HEK293 (cell line): Measurements from ENCODE around the gene CSGALNACT2.

Experiments used
- CTCF ChIA-PET: fragments of 350-600 bp; formaldehyde crosslinking; extraction: SDS; loops from one replicate; lab custom pipeline; 2021; ENCODE audit warnings: antibody characterized with exemption; lab: Yijun Ruan, JAX
- POLR2A ChIA-PET: fragments of 300-600 bp; formaldehyde crosslinking; extraction: SDS; loops from one replicate; lab custom pipeline; 2020; ENCODE audit warnings: antibody characterized with exemption, inconsistent platforms; lab: Yijun Ruan, JAX
- H3K27ac ChIP-seq: fragments of 200-500 bp; sonication (Bioruptor generic); 2 replicates; pipeline ENCODE4 v1.5.1; 2014; ENCODE audit warnings: low read depth, low read length, control low read depth, inconsistent platforms; ENCODE audit errors: extremely low read depth
- H3K36me3 ChIP-seq, 2 experiments: fragments of 200-500 bp in 1 of 2; sonication (Bioruptor generic) in 1 of 2; 1 replicate in 1 of 2; 2 replicates in 1 of 2; pipeline ENCODE4 v1.5.1; 2014 to 2017; ENCODE audit warnings: inconsistent platforms in 2 of 2, low read length in 2 of 2; ENCODE audit not compliant: control insufficient read depth in 2 of 2, insufficient read depth in 1 of 2
- H3K4me1 ChIP-seq: fragments of 200-500 bp; sonication (Bioruptor generic); 2 replicates; pipeline ENCODE4 v1.5.1; 2014; ENCODE audit warnings: mild to moderate bottlenecking, low read length, inconsistent platforms; ENCODE audit not compliant: control insufficient read depth, insufficient read depth
- H3K4me3 ChIP-seq: 2 replicates; pipeline ENCODE4 v1.5.1; 2011; ENCODE audit warnings: low read depth, mild to moderate bottlenecking, control low read depth, low read length, moderate library complexity
- H3K9me3 ChIP-seq: fragments of 200-500 bp; sonication (Bioruptor generic); 2 replicates; pipeline ENCODE4 v1.5.1; 2014; ENCODE audit warnings: low read depth, low read length, inconsistent platforms; ENCODE audit not compliant: control insufficient read depth, insufficient read depth
- OVOL3 ChIP-seq: fragments of 450-650 bp; formaldehyde crosslinking; IDR thresholded peaks from 2 replicates; pipeline ENCODE4 v1.5.1; 2016; ENCODE audit warnings: missing biosample characterization, missing genetic modification characterization
- ZNF157 ChIP-seq: fragments of 450-650 bp; formaldehyde crosslinking; IDR thresholded peaks from 2 replicates; pipeline ENCODE4 v1.5.1; 2016; ENCODE audit warnings: missing biosample characterization, missing genetic modification characterization
- ZNF24 ChIP-seq: fragments of 450-650 bp; formaldehyde crosslinking; IDR thresholded peaks from 2 replicates; pipeline ENCODE4 v1.5.1; 2016; ENCODE audit warnings: missing biosample characterization, missing genetic modification characterization
- ZNF366 ChIP-seq: fragments of 450-650 bp; formaldehyde crosslinking; conservative IDR thresholded peaks from 2 replicates; pipeline ENCODE4 v1.5.1; 2016; ENCODE audit warnings: missing biosample characterization, missing genetic modification characterization
- ZNF501 ChIP-seq: fragments of 450-650 bp; formaldehyde crosslinking; IDR thresholded peaks from 2 replicates; pipeline ENCODE4 v1.5.1; 2016; ENCODE audit warnings: missing biosample characterization, missing genetic modification characterization
- ZNF514 ChIP-seq: fragments of 450-650 bp; formaldehyde crosslinking; IDR thresholded peaks from 2 replicates; pipeline ENCODE4 v1.5.1; 2016; ENCODE audit warnings: missing biosample characterization, missing genetic modification characterization
- ZNF529 ChIP-seq: fragments of 450-650 bp; formaldehyde crosslinking; IDR thresholded peaks from 2 replicates; pipeline ENCODE4 v1.5.1; 2017; ENCODE audit warnings: missing genetic modification characterization, missing biosample characterization; ENCODE audit not compliant: insufficient replicate concordance
- ZNF544 ChIP-seq: fragments of 450-650 bp; formaldehyde crosslinking; IDR thresholded peaks from 2 replicates; pipeline ENCODE4 v1.5.0; 2017; ENCODE audit warnings: missing biosample characterization, missing genetic modification characterization
- ZNF561 ChIP-seq: fragments of 450-650 bp; IDR thresholded peaks from 2 replicates; pipeline ENCODE4 v1.5.1; 2018; ENCODE audit warnings: missing biosample characterization, missing genetic modification characterization, borderline replicate concordance
- ZNF624 ChIP-seq: fragments of 450-650 bp; formaldehyde crosslinking; IDR thresholded peaks from 2 replicates; pipeline ENCODE4 v1.5.1; 2017; ENCODE audit warnings: missing biosample characterization, missing genetic modification characterization
- ZNF629 ChIP-seq: fragments of 450-650 bp; formaldehyde crosslinking; IDR thresholded peaks from 2 replicates; pipeline ENCODE4 v1.5.1; 2017; ENCODE audit warnings: missing biosample characterization, missing genetic modification characterization
- ZNF658 ChIP-seq: fragments of 450-650 bp; formaldehyde crosslinking; IDR thresholded peaks from 2 replicates; pipeline ENCODE4; 2016; ENCODE audit warnings: missing biosample characterization, missing genetic modification characterization
- ZNF660 ChIP-seq: fragments of 450-650 bp; IDR thresholded peaks from 2 replicates; pipeline ENCODE4 v1.5.1; 2018; ENCODE audit warnings: missing biosample characterization, mild to moderate bottlenecking, missing genetic modification characterization
- ZNF776 ChIP-seq: fragments of 450-650 bp; formaldehyde crosslinking; IDR thresholded peaks from 2 replicates; pipeline ENCODE4 v1.5.0; 2017; ENCODE audit warnings: missing biosample characterization, missing genetic modification characterization, borderline replicate concordance
- TF ChIP-seq, protein P1 (sequence below): fragments of 450-650 bp; formaldehyde crosslinking; IDR thresholded peaks from 2 replicates; pipeline ENCODE4 v1.5.1; 2017; ENCODE audit warnings: missing biosample characterization, mild to moderate bottlenecking, missing genetic modification characterization, moderate library complexity
- TF ChIP-seq, protein P2 (sequence below): fragments of 450-650 bp; formaldehyde crosslinking; IDR thresholded peaks from 2 replicates; pipeline ENCODE4 v1.5.1; 2016; ENCODE audit warnings: missing biosample characterization, missing genetic modification characterization
- TF ChIP-seq, protein P3 (sequence below): sonication (generic); formaldehyde crosslinking; IDR thresholded peaks from 2 replicates; pipeline ENCODE4 v1.8.1; 2022; ENCODE audit warnings: mild to moderate bottlenecking, moderate library complexity, missing genetic modification reagents

Gene CSGALNACT2

DNA sequence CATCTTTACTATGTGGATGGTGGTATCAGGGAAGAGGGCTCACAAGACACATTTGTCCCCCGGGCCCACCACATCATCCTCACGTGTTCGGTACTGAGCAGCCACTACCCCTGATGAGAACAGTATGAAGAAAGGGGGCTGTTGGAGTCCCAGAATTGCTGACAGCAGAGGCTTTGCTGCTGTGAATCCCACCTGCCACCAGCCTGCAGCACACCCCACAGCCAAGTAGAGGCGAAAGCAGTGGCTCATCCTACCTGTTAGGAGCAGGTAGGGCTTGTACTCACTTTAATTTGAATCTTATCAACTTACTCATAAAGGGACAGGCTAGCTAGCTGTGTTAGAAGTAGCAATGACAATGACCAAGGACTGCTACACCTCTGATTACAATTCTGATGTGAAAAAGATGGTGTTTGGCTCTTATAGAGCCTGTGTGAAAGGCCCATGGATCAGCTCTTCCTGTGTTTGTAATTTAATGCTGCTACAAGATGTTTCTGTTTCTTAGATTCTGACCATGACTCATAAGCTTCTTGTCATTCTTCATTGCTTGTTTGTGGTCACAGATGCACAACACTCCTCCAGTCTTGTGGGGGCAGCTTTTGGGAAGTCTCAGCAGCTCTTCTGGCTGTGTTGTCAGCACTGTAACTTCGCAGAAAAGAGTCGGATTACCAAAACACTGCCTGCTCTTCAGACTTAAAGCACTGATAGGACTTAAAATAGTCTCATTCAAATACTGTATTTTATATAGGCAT, 9.1 kb upstream of the CSGALNACT2 start (continued):
- TF ChIP-seq ZNF501 (tag by site-specific recombination), result no peak
- peak; percentile 23; the same call in 1 of the 2 replicates for TF ChIP-seq ZNF366 (tag by site-specific recombination)
- TF ChIP-seq ZNF660, result 0 out of 2 replicates have a peak, but pooled peaks have one; percentile 46
- TF ChIP-seq ZNF24 (tag by site-specific recombination), result no peak
- no peak for TF ChIP-seq ZNF544
- no peak for TF ChIP-seq ZNF561
- no peak for TF ChIP-seq ZNF514 (tag by site-specific recombination)
- no peak for TF ChIP-seq ZNF624
- no peak for TF ChIP-seq OVOL3 (tag by site-specific recombination)
- TF ChIP-seq ZNF658 (tag by site-specific recombination), result no peak

DNA sequence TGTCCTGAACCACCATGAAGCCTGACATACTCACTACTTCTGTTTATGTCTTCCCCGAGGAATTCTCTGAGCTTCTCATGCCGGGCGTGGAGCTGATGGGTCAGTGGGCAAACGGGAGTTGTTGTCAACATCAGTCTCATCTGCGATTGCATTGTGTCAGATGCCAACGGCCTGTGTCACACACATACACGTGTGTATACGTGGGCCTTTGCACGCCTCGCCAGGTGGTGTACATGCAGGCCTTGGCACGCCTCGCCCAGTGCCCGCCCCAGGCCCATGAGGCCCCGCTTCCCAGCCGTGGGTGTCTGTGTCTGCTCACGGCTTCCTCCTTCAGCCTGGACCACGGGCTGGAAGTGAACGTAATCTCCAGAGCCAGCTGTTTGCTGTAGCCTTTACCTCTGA, 7.5 kb upstream of the CSGALNACT2 start:
- CTCF ChIA-PET, result no interaction called here
- H3K27ac ChIP-seq, result no peak overlapping the region
- POLR2A ChIA-PET, result no interaction called here
- no peaks in the 10 kb centered on the region for H3K36me3 ChIP-seq
- no peaks in the 10 kb centered on the region for H3K9me3 ChIP-seq
- H3K4me3 ChIP-seq, result no peak overlapping the region
- TF ChIP-seq, protein P1, sequence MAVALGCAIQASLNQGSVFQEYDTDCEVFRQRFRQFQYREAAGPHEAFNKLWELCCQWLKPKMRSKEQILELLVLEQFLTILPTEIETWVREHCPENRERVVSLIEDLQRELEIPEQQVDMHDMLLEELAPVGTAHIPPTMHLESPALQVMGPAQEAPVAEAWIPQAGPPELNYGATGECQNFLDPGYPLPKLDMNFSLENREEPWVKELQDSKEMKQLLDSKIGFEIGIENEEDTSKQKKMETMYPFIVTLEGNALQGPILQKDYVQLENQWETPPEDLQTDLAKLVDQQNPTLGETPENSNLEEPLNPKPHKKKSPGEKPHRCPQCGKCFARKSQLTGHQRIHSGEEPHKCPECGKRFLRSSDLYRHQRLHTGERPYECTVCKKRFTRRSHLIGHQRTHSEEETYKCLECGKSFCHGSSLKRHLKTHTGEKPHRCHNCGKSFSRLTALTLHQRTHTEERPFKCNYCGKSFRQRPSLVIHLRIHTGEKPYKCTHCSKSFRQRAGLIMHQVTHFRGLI (tag by site-specific recombination), result no peak
- TF ChIP-seq, all 188 proteins: peak for 0
- peaks cover 4% of the 10 kb centered on the region; the same call in 1 of the 2 replicates for H3K4me1 ChIP-seq

DNA sequence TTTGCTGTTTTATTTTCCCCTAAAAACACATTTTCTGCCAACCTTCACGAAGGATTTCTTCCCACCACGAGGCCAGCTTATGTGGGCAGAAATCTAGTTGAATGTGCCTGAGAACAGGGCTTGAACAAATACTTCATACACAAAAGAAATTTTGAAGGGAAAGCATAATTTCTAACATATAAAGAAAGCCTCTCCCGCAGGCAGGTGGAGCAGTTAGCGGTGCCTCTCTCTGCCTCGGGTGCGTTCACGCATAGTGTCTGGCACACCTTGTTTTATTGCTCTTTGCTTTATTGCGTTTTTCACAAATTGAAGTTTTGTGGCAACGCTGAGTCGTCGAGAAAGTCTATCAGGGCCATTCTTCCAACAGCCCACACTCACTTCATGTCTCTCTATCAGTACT, 7.0 kb upstream of the CSGALNACT2 start:
- no peak overlapping the region for H3K27ac ChIP-seq
- POLR2A ChIA-PET, result no interaction called here
- no peak overlapping the region for H3K4me3 ChIP-seq
- no peaks in the 10 kb centered on the region for H3K9me3 ChIP-seq
- peaks cover 4% of the 10 kb centered on the region; the same call in 1 of the 2 replicates for H3K4me1 ChIP-seq
- H3K36me3 ChIP-seq, result no peaks in the 10 kb centered on the region
- TF ChIP-seq ZNF658 (tag by site-specific recombination) (no peak), ZNF529 (tag by site-specific recombination) (no peak), ZNF157 (tag by site-specific recombination) (no peak), ZNF629 (tag by site-specific recombination) (no peak), ZNF776 (tag by site-specific recombination) (no peak)
- TF ChIP-seq, protein P2, sequence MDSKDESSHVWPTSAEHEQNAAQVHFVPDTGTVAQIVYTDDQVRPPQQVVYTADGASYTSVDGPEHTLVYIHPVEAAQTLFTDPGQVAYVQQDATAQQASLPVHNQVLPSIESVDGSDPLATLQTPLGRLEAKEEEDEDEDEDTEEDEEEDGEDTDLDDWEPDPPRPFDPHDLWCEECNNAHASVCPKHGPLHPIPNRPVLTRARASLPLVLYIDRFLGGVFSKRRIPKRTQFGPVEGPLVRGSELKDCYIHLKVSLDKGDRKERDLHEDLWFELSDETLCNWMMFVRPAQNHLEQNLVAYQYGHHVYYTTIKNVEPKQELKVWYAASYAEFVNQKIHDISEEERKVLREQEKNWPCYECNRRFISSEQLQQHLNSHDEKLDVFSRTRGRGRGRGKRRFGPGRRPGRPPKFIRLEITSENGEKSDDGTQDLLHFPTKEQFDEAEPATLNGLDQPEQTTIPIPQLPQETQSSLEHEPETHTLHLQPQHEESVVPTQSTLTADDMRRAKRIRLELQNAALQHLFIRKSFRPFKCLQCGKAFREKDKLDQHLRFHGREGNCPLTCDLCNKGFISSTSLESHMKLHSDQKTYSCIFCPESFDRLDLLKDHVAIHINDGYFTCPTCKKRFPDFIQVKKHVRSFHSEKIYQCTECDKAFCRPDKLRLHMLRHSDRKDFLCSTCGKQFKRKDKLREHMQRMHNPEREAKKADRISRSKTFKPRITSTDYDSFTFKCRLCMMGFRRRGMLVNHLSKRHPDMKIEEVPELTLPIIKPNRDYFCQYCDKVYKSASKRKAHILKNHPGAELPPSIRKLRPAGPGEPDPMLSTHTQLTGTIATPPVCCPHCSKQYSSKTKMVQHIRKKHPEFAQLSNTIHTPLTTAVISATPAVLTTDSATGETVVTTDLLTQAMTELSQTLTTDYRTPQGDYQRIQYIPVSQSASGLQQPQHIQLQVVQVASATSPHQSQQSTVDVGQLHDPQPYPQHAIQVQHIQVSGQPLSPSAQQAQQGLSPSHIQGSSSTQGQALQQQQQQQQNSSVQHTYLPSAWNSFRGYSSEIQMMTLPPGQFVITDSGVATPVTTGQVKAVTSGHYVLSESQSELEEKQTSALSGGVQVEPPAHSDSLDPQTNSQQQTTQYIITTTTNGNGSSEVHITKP (tag by site-specific recombination), result no peak
- TF ChIP-seq, protein P3, sequence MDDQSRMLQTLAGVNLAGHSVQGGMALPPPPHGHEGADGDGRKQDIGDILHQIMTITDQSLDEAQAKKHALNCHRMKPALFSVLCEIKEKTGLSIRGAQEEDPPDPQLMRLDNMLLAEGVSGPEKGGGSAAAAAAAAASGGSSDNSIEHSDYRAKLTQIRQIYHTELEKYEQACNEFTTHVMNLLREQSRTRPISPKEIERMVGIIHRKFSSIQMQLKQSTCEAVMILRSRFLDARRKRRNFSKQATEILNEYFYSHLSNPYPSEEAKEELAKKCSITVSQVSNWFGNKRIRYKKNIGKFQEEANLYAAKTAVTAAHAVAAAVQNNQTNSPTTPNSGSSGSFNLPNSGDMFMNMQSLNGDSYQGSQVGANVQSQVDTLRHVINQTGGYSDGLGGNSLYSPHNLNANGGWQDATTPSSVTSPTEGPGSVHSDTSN, result no peak
- CTCF ChIA-PET, result interaction anchor here (0.6 kb wide), 1 partner anchor 70 kb away, joined by 3 read pairs; no protein-coding TSS in a partner anchor
